ENCODE data around the gene TGM4. TPM values are rescaled to one million over a fixed set of nuclear protein-coding genes. Genes with fewer than 3 reads are reported as not detected.
"Not testable (repeated sequence)": the region's sequence is repeated elsewhere in the genome, so short reads cannot be mapped to it uniquely, and the experiment has no call there.

Gene TGM4
- total RNA-seq, 1 donor from 2014 or later = 0.09 TPM

DNA sequence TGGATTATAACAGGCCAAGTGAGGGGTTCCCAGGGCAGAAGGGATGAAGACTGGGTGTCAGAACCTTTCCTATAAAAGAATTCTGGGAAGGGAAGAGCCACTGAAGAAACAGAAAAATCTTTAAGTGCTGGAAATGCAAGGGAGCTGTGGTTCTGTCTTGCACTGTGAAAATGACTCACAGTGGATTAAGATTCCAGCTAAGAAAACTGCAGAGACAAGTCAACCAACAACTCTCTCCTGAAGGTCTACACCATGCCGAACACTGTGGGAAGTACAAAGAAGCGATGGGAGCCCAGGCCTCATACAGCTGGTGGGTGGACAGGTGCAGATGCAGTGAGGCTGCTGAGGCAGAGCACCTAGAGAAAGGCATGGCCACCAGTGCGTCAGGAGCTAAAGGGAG lies 73.8 kb downstream of the TGM4 start:
- DNase-seq (ENCODE audit: low spot score in 2 of 2, unreplicated experiment in 2 of 2) = no peak
- Mint-ChIP-seq H3K9me3 (no peaks in the 10 kb centered on the region), H3K4me1 (peaks cover 4% of the 10 kb centered on the region), H3K36me3 (peaks cover 2% of the 10 kb centered on the region), H3K27ac (no peak overlapping the region), H3K4me3 (no peak overlapping the region), H3K27me3 (ENCODE audit: low read depth) (no peaks in the 10 kb centered on the region)
- TF ChIP-seq, protein P1, sequence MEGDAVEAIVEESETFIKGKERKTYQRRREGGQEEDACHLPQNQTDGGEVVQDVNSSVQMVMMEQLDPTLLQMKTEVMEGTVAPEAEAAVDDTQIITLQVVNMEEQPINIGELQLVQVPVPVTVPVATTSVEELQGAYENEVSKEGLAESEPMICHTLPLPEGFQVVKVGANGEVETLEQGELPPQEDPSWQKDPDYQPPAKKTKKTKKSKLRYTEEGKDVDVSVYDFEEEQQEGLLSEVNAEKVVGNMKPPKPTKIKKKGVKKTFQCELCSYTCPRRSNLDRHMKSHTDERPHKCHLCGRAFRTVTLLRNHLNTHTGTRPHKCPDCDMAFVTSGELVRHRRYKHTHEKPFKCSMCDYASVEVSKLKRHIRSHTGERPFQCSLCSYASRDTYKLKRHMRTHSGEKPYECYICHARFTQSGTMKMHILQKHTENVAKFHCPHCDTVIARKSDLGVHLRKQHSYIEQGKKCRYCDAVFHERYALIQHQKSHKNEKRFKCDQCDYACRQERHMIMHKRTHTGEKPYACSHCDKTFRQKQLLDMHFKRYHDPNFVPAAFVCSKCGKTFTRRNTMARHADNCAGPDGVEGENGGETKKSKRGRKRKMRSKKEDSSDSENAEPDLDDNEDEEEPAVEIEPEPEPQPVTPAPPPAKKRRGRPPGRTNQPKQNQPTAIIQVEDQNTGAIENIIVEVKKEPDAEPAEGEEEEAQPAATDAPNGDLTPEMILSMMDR (IDR thresholded peaks at IDR 0.05; ENCODE audit: unreplicated experiment) = no peak

DNA sequence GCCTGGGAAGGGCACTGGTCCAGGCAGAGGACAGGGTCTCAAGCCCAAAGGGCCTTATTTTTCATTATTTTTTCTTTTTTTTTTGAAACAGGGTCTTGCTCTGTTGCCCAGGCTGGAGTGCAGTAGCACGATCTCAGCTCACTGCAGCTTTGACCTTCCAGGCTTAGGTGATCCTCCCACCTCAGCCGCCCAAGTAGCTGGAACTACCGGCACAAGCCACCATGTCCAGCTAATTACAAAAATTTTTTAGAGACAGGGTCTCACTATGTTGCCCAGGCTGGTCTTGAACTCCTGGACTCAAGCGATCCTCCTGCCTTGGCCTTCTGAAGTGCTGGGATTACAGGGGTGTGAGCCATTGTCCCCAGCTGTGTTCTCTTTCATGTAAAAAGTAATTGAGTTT lies 75.4 kb downstream of the TGM4 start:
- not testable (repeated sequence) for H3K36me3 Mint-ChIP-seq; H3K9me3 Mint-ChIP-seq; H3K4me3 Mint-ChIP-seq; DNase-seq (ENCODE audit: low spot score in 2 of 2, unreplicated experiment in 2 of 2); H3K4me1 Mint-ChIP-seq; H3K27ac Mint-ChIP-seq; H3K27me3 Mint-ChIP-seq (ENCODE audit: low read depth)

DNA sequence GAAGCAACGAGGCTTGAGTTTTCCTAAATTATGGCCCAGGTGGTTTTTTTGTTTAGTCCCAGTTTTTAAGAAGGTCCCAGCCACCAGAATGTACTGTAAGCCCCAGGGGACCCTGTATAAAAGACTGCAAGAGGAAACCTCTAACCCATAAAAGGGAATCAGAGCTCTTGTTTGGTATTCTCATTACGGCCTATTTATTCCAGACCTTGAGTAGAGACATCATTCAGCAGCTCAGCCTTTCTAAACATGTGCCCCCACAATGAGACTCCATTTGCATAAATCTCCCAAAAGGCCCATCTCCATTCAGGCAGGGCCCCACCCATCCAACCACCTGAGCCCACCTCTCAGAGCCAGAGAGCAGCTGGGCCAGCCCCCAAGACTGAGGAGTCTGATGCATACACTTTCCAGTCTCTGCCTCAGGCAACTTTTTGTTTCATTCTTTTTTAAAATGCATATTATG lies 75.9 kb downstream of the TGM4 start:
- no peaks in the 10 kb centered on the region for H3K36me3 Mint-ChIP-seq
- H3K4me1 Mint-ChIP-seq = peaks cover 4% of the 10 kb centered on the region
- no peaks in the 10 kb centered on the region for H3K9me3 Mint-ChIP-seq
- no peak for DNase-seq (ENCODE audit: low spot score in 2 of 2, unreplicated experiment in 2 of 2)
- H3K27ac Mint-ChIP-seq = peak overlapping the region; percentile 69
- no peaks in the 10 kb centered on the region for H3K27me3 Mint-ChIP-seq (ENCODE audit: low read depth)
- H3K4me3 Mint-ChIP-seq = no peak overlapping the region
- TF ChIP-seq, protein P1 (IDR thresholded peaks at IDR 0.05; ENCODE audit: unreplicated experiment) = no peak

DNA sequence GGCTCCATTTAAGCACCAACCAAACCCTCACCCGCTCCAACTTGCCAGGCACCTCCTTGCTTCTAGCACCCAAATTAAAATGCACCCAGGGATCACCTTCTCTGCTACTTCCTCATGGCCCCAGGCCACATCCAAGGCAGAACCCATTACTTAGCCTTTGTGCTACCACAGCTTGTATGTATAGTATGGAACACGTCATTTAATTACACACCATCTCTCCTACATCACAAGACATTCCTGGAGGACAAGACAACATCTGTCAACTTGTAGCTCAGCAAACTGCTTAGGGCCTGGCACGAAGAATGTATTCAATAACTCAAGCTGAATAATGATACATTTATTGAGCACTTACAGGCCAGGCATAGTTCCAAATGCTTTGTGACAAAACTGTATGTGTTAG lies 78.3 kb downstream of the TGM4 start:
- DNase-seq (ENCODE audit: low spot score in 2 of 2, unreplicated experiment in 2 of 2) = no peak
- H3K4me1 Mint-ChIP-seq = peaks cover 4% of the 10 kb centered on the region
- TF ChIP-seq, protein P1 (IDR thresholded peaks at IDR 0.05; ENCODE audit: unreplicated experiment) = no peak
- no peaks in the 10 kb centered on the region for H3K36me3 Mint-ChIP-seq
- H3K27me3 Mint-ChIP-seq (ENCODE audit: low read depth) = no peaks in the 10 kb centered on the region
- no peaks in the 10 kb centered on the region for H3K9me3 Mint-ChIP-seq
- no peak overlapping the region for H3K27ac Mint-ChIP-seq
- no peak overlapping the region for H3K4me3 Mint-ChIP-seq

DNA sequence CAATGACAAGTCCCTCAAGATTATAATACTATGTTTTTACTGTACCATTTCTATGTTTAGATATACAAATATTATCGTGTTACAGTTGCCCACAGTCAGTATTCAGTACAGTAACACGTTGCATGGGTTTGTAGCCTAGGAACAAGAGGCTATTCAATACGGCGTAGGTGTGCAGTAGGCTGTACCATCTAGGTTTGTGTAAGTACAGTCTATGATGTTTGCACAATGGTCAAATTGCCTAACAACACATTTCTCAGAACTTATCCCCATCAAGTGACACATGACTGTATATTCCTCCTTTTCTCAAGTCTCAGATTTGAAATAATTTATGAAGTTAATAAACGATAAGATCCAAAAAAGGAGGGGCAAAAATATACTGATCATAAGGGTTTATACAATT lies 79.9 kb downstream of the TGM4 start:
- Mint-ChIP-seq H3K4me1 (peaks cover 4% of the 10 kb centered on the region), H3K27ac (no peak overlapping the region), H3K27me3 (ENCODE audit: low read depth) (no peaks in the 10 kb centered on the region), H3K36me3 (no peaks in the 10 kb centered on the region), H3K4me3 (no peak overlapping the region), H3K9me3 (no peaks in the 10 kb centered on the region)
- DNase-seq (ENCODE audit: low spot score in 2 of 2, unreplicated experiment in 2 of 2) = no peak
- TF ChIP-seq, protein P1 (IDR thresholded peaks at IDR 0.05; ENCODE audit: unreplicated experiment) = no peak

DNA sequence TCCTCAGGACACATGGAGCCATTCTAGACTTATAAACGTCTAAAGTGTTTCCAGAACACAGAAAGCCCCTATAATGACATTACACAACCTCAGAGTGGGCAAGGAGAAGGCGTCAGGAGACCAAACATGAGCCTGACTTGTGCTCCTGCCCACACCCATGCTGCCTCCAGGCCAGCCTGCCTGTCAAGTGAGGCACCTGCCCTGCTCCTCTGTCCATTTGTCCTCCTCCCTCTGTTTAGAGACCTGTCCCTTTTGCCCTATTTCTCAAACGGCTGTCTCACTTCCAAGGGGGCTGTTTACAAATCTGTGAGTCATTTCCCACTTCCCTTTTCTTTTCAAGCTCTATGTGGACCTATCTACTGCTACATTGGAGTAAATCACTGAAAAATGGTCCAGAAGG lies 80.6 kb downstream of the TGM4 start:
- no peaks in the 10 kb centered on the region for H3K36me3 Mint-ChIP-seq
- no peak for DNase-seq (ENCODE audit: low spot score in 2 of 2, unreplicated experiment in 2 of 2)
- H3K9me3 Mint-ChIP-seq = no peaks in the 10 kb centered on the region
- TF ChIP-seq, protein P1 (IDR thresholded peaks at IDR 0.05; ENCODE audit: unreplicated experiment) = no peak
- no peak overlapping the region for H3K4me3 Mint-ChIP-seq
- H3K27me3 Mint-ChIP-seq (ENCODE audit: low read depth) = no peaks in the 10 kb centered on the region
- no peak overlapping the region for H3K27ac Mint-ChIP-seq
- peaks cover 4% of the 10 kb centered on the region for H3K4me1 Mint-ChIP-seq
